ENCODE measurements around the gene IFNGR2.

The IFNGR2 gene

GRCh38 chr21:33390479-33390878, 12.7 kb upstream of the IFNGR2 start:
- TF ChIP-seq GATA2 (IDR thresholded peaks at IDR 0.05; ENCODE audit: low read depth, low read length) = no peak
- no peak for TF ChIP-seq GATA3 (IDR thresholded peaks at IDR 0.05; ENCODE audit: low read depth, low read length)

GRCh38 chr21:33391656-33392055, 11.6 kb upstream of the IFNGR2 start:
- no peak for TF ChIP-seq GATA3 (IDR thresholded peaks at IDR 0.05; ENCODE audit: low read depth, low read length)
- TF ChIP-seq GATA2 (IDR thresholded peaks at IDR 0.05; ENCODE audit: low read depth, low read length) = no peak

DNA sequence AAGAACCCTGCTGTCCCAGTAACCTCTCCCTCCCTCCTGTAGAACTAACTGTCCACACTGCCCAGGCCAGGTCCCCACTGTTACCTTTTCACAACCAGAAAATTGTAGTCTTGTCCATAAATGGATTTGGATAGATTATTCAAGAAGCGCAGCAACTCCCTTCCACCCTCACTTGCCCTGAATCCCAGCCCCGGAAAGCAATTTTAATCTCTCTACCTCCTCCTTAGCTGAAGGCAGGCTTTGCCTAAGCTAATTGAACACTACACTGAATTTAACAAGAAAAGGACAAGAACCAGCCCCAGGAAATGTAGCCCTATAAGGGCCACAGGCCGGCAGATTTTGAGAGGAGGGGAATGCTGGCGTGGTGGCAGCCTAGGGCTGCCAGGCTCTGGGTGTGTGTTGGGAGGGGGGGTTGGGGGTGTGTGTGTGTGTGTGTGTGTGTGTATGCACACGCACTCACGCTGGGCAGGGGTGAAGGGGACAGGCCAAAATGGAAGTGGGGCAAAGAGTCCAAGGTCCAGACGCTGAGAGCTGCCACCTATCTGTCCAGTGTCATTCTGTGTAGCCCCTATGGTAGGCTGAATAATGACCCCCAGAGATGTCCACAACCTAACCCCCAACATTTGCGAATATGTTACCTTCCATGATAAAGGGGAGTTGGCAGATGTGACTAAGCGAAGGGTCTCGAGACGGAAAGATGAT, 10.8 kb upstream of the IFNGR2 start:
- TF ChIP-seq GATA3 (IDR thresholded peaks at IDR 0.05; ENCODE audit: low read depth, low read length) (no peak), GATA2 (IDR thresholded peaks at IDR 0.05; ENCODE audit: low read depth, low read length) (no peak)

DNA sequence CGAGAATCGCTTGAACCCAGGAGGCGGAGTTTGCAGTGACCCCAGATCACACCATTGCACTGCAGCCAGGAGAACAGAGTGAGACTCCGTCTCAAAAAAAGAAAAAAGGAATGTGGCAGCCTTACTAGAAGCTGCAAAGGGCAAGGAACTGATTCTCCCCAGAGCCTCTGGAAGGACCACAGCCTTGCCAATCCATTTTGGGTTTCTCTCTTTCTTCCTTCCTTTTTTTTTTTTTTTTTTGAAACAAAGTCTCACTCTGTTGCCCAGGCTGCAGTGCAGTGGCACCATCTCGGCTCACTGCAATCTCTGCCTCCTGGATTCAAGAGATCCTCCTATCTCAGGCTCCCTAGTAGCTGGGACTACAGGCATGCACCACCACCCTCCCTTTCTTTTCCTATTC, 9.9 kb upstream of the IFNGR2 start:
- TF ChIP-seq GATA3 (IDR thresholded peaks at IDR 0.05; ENCODE audit: low read depth, low read length) (no peak), GATA2 (IDR thresholded peaks at IDR 0.05; ENCODE audit: low read depth, low read length) (no peak)

DNA sequence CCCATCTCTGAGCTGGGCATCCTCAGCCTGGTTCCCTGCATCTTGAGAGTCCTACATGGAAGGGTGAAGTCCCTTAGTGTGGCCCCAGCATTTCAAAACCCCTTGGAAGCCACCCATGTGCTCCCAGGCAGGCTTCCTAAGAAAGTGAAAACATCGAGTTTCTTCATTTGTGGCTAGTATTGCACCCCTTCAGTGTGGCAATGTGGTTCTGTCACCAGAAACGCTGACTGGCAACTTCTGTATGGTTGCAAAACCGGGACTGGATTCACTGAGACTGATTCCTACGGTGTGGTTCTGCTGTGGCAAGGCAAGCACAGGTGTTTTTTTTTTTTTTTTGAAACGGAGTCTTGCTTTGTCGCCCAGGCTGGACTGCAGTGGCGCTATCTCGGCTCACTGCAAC, 9.0 kb upstream of the IFNGR2 start:
- TF ChIP-seq GATA3 (IDR thresholded peaks at IDR 0.05; ENCODE audit: low read depth, low read length) = no peak
- no peak for TF ChIP-seq GATA2 (IDR thresholded peaks at IDR 0.05; ENCODE audit: low read depth, low read length)

GRCh38 chr21:33395891-33396331, 7.3 kb upstream of the IFNGR2 start:
- no peak for TF ChIP-seq GATA2 (IDR thresholded peaks at IDR 0.05; ENCODE audit: low read depth, low read length)
- TF ChIP-seq GATA3 (IDR thresholded peaks at IDR 0.05; ENCODE audit: low read depth, low read length) = no peak

- TF ChIP-seq GATA2 (IDR thresholded peaks at IDR 0.05; ENCODE audit: low read depth, low read length) (no peak), GATA3 (IDR thresholded peaks at IDR 0.05; ENCODE audit: low read depth, low read length) (no peak)
Observed at GRCh38 chr21:33396436-33396835, 6.8 kb upstream of the IFNGR2 start.

DNA sequence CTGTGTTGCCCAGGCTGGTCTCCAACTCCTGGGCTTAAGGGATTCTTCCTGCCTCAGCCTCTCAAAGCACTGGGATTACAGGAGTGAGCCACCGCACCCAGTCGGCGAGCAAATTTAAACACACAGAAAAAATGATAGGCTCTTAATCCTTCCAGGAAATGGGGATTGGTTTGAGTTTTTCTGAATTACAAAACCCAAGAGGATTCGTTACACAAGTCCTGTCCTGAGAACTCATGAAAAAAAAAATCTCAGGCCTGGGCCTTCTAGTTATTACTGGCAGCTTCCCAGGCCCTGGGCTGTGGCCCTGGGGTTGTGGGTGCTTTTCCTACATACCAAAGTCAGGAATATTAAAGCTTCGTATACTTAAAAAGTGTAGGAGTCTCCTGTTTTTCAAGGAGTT, 6.3 kb upstream of the IFNGR2 start:
- TF ChIP-seq GATA2 (IDR thresholded peaks at IDR 0.05; ENCODE audit: low read depth, low read length) (no peak), GATA3 (IDR thresholded peaks at IDR 0.05; ENCODE audit: low read depth, low read length) (no peak)

DNA sequence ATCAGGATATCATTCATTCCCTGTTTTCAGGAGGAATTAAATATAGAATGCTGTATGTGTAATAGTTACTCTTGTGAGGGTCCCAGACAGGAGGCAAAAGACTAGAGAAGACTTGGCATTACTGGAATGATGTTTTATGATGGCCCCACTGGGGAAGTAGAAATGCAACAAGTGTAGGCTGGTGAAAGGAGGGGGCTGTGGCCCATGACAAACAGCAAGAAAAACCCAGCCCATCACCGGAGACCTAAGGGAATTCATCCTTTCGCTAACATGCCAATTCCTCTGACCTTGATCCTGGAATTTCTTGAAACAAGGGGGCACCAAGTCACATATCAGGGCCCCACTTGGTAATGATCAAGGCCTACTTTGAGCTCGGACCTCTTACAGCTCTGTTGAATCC, 5.5 kb upstream of the IFNGR2 start:
- TF ChIP-seq GATA3 (IDR thresholded peaks at IDR 0.05; ENCODE audit: low read depth, low read length) = no peak
- no peak for TF ChIP-seq GATA2 (IDR thresholded peaks at IDR 0.05; ENCODE audit: low read depth, low read length)

DNA sequence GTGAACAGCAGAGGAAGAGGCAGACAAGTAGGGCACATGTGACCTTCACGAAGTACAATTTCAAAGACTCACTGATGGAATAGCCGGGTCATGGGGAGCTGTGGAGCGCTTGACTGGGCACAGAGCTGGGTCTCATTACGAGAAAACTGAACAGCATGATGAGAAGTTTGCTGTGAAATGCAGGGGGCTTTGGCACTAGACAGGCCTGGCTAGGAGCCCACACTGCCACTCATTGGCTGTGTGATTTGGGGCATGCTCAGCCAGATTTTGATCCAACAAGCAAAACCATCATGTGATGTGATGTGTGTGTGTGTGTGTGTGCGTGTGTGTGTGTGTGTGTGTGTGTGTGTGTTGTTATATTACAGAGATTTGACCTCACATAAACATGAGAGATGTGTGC, 4.9 kb upstream of the IFNGR2 start:
- TF ChIP-seq GATA2 (IDR thresholded peaks at IDR 0.05; ENCODE audit: low read depth, low read length) (no peak), GATA3 (IDR thresholded peaks at IDR 0.05; ENCODE audit: low read depth, low read length) (no peak)

GRCh38 chr21:33401630-33401992, 1.6 kb upstream of the IFNGR2 start:
- TF ChIP-seq GATA3 (IDR thresholded peaks at IDR 0.05; ENCODE audit: low read depth, low read length) (no peak), GATA2 (IDR thresholded peaks at IDR 0.05; ENCODE audit: low read depth, low read length) (no peak)

GRCh38 chr21:33402001-33402979, 923 bp upstream of the IFNGR2 start:
- no peak for TF ChIP-seq GATA2 (IDR thresholded peaks at IDR 0.05; ENCODE audit: low read depth, low read length)
- no peak for TF ChIP-seq GATA3 (IDR thresholded peaks at IDR 0.05; ENCODE audit: low read depth, low read length)

DNA sequence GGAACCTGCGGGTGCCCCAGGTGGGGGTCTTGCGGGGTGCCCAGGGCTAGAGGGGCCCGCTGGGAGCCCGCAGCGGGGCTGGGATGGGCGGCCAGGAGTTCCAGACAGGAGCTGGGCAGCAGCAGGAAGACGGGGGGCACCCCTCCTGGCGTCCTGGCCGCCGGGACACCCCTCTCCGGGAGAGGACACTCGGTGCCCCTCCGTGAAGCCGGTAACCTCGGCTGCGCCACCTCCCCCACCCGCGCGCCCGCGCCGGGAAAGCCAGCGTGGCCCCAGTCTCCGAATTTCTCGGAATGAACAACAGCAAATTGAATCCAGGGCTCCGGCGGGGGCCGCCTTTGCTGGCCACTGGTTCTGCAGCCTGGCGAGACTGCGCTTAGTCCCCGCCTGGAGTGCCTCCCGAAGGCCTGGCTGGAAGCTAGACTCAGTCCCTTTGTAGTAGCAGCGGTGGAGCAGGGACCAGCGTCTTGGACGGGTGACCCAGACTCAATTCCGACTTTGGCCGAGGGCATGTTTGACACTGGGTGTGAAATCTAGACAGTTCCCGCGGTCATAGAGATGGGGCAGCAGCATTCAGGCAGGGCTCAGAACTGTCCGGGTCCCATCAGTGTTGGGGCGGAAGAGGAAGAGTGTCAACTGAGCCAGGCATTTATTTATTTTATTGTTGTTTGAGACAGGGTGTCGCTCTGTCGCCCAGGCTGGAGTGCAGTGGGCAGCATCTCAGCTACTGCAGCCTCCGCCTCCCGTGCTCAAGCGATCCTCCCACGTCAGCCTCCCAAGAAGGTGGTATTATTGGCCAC, 773 bp downstream of the IFNGR2 start:
- no peak for TF ChIP-seq GATA2 (IDR thresholded peaks at IDR 0.05; ENCODE audit: low read depth, low read length)
- TF ChIP-seq GATA3 (IDR thresholded peaks at IDR 0.05; ENCODE audit: low read depth, low read length) = no peak

DNA sequence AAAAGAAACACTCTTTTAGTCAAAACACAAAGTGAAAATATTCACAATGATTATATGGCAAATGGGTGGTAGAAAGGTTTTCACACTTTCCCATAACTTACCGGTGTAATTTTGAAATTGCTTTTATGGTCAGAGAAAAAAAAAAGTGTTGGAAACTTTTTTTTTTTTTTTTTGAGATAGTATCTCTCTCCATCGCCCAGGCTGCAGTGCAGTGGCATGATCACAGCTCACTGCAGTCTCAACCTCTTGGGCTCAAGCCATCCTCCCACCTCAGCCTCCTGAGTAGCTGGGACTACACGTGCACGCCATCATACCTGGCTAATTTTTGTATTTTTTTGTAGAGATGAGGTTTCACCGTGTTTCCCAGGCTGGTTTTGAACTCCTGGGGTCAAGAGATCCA, 3.3 kb downstream of the IFNGR2 start:
- TF ChIP-seq GATA3 (IDR thresholded peaks at IDR 0.05; ENCODE audit: low read depth, low read length) = no peak
- TF ChIP-seq GATA2 (IDR thresholded peaks at IDR 0.05; ENCODE audit: low read depth, low read length) = peak; percentile 46; the same call in 1 of the 2 replicates
